Hematopoietic multipotent progenitor cell treated with erythropoietin and hydrocortisone succinate and interleukin-3 and kit ligand, for 17 days (in vitro differentiated cells): ENCODE results near the gene CACNA2D2.

Experiments used
- DNase-seq: peaks from one replicate; pipeline ENCODE4 v3.0.0-alpha.2; 2015; ENCODE audit warnings: low spot score

Gene CACNA2D2

GRCh38 chr3:50395070-50395860, 108.2 kb downstream of the CACNA2D2 start:
- no peak for DNase-seq

GRCh38 chr3:50393061-50393460, 110.4 kb downstream of the CACNA2D2 start:
- no peak for DNase-seq

DNA sequence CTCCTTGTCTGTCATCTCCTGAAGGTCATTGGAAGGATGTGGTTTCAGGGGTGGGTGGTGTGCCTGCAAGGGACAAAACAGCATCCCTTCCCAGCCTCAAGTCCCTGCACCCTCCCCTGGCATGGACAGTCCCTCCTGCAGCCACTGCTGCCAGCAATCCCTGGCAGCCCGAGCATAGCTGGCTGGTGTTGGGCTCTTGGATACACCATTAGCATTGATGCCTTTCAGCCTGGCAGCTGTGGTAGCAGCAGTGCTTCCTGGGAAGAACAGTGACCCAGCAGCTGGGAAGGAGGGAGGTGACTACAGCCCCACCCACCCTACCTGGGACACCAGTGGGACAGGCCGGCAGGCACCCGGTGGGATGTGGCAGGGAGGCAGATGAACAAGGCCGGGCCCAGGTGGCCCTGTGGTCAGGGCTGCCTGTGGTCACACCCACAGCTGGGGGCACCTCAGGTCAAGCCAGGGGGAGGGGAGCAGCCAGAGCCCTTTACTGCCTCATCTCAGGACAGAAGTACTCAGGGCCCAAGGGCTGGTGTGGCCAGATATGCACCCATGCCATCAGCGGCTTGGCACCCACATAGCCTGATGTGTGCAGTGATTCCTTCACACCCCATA, 111.2 kb downstream of the CACNA2D2 start:
- no peak for DNase-seq

- DNase-seq: peak; percentile 77
These were observed 112.8 kb downstream of the CACNA2D2 start for GRCh38 chr3:50390508-50391224.

GRCh38 chr3:50389414-50389767, 114.0 kb downstream of the CACNA2D2 start:
- no peak for DNase-seq

- DNase-seq: no peak
These were observed 114.6 kb downstream of the CACNA2D2 start for GRCh38 chr3:50388720-50389413.

GRCh38 chr3:50388016-50388719, 115.3 kb downstream of the CACNA2D2 start:
- peak; percentile 22 for DNase-seq

GRCh38 chr3:50385754-50386153, 117.7 kb downstream of the CACNA2D2 start:
- no peak for DNase-seq

DNA sequence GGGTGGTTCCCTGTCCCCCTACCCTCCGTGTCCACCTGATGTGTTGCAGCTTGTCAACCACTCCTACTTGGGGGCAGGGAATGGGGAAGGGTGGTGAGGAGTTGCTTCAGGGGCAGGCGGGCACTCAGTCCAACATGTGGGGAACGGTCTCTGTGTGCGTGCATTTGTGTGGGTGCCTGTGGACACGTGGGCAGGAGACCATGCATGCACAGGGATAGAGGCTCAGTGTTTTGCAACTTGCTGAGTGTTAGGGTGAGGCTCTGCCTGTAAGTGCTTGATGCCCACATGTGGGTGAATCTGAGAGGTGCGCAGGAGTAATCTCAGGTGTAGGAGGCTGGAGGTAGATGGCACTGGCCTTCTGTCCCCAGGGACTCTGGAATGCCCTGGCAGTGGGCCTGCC, 119.7 kb downstream of the CACNA2D2 start:
- DNase-seq: no peak

DNA sequence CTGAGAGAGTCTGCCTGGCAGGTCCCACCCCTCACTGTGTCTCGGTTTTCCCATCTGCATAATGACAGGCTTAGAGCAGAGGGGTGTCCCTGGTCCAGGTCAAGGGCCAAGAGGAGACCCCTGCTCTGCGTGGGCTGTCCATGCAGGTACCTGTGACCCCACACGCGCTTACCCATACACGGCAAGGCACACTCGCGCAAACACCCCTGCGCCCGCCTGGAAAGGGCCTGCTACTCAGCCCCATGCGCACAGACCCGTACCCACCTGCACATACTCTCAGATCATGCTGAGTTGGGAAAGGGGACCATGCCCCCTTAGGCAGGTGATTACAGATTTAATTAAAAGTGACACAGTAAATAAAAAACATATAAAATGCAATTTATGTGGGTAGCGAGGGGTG, 120.7 kb downstream of the CACNA2D2 start:
- no peak for DNase-seq

GRCh38 chr3:50381383-50381782, 122.1 kb downstream of the CACNA2D2 start:
- peak; percentile 31 for DNase-seq

DNA sequence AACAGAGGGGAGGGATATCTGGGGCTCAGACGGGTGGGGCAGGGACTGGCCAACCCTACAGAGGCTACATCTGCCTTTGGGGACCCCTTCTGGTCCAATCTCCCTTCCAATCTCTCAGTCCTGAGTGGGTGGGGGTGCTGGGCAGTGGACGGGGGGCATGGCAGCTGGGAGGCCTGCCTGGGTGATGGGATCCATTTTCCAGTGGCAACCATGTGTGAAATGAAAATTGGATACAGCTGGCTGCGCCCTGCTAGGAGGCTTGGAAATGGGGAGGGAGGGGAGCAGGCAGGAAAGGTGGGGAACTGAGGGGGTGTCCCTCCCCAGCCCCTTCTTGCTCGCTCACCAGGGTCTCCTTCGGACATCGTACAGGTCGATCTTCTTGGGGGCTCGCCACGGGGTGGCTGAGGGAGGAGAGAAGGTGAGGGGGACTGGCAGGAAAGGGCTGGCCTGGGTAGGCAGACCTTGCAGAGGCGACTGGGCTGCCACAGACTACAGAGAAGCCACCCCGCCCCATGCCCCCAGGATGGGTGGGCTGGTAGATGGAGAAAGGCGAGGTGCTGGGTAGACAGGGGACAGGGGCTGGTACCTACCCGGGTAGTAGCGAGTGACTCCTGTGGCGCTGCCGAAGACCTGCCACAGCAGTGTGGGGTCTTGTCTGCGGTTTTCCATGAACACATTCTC, 122.9 kb downstream of the CACNA2D2 start:
- DNase-seq: no peak

- DNase-seq: no peak
These were observed 124.7 kb downstream of the CACNA2D2 start for GRCh38 chr3:50378757-50379156.

- no peak for DNase-seq
These were observed 125.4 kb downstream of the CACNA2D2 start for GRCh38 chr3:50378024-50378423.

GRCh38 chr3:50375258-50375931, 128.0 kb downstream of the CACNA2D2 start:
- DNase-seq: no peak

DNA sequence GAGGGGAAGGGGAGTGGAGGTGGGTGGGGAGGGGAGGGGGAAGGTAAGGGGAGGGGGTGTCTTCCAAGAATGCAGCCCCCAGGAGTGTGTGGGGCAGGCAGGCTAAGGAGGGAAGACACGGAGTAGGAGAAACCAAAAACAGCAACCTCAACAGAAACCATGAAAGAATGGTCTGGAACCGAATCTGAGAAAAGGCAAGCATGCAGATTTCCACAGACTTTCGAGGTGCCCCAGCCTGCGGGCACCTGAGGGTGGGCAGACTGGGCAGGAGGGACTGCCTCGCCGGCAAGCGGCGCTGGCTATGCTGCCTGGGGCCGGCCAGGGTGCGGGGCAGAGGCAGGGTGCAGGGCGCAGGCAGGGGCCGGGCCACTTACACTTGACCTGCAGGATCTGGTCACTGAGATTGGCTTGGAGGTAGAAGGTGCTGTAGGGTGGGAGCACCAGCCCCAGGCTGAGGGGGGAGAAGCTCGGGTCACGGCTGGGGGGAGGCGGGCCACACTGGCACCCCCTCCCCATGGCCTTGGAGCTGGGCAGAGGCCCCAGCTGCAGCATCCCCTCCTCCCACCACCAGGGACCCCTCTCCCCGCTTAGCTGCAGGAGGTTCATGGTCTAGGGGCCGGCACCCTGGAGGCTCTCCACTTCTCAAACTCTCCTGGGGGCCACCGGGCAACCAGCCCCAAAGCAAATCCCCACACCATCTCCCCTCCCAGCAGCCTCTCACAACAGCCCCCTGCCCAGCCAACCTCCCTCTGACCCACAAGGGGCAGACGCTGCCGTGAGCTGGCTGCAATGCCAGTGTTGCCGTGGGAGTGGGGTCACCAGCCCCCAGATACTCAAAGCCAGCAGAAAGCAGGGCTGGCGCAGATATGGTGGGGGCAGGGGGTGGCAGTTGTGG, 128.8 kb downstream of the CACNA2D2 start:
- no peak for DNase-seq

GRCh38 chr3:50373146-50374051, 130.0 kb downstream of the CACNA2D2 start:
- no peak for DNase-seq

GRCh38 chr3:50372349-50372748, 131.1 kb downstream of the CACNA2D2 start:
- peak; percentile 73 for DNase-seq
